Measurements from ENCODE around the gene PPM1F.

- TF ChIP-seq EZH2 (IDR thresholded peaks at IDR 0.05; ENCODE audit: insufficient read depth, poor library complexity, severe bottlenecking) = no peak
- no peak for TF ChIP-seq EZH2phosphoT487 (IDR thresholded peaks at IDR 0.05; ENCODE audit: insufficient read depth, low read depth)
Observed at GRCh38 chr22:21981874-21982273, 29.2 kb upstream of the PPM1F start.
